ENCODE measurements around the gene OGFOD1.

Gene OGFOD1

GRCh38 chr16:56479469-56479868, 28.1 kb downstream of the OGFOD1 start:
- Histone ChIP-seq H3K27ac (ENCODE audit: low read length, poor library complexity, severe bottlenecking) (no peak overlapping the region), H4K91ac (ENCODE audit: low read length) (no peak overlapping the region), H3K23ac (ENCODE audit: low read length in 2 of 2) (no peak overlapping the region), H3K9ac (ENCODE audit: low read length) (no peak overlapping the region), H2BK120ac (ENCODE audit: low read depth, low read length) (no peak overlapping the region), H3K4me1 (ENCODE audit: control insufficient read depth, insufficient read depth, low read depth, low read length) (peaks cover 3% of the 10 kb centered on the region), H2BK12ac (ENCODE audit: low read length in 2 of 2) (no peak overlapping the region), H3K4me3 (ENCODE audit: insufficient read depth in 1 of 2, low read depth in 1 of 2, low read length in 2 of 2) (no peak overlapping the region), H3K4me2 (ENCODE audit: low read length, poor library complexity, severe bottlenecking) (no peak overlapping the region), H4K8ac (ENCODE audit: low read length) (no peak overlapping the region), H3K36me3 (ENCODE audit: control insufficient read depth in 1 of 2, insufficient read depth in 2 of 2, low read depth in 1 of 2, low read length in 2 of 2) (peaks cover 4 to 87% of the 10 kb centered on the region in 2 experiments), H3K79me1 (replicated peaks; ENCODE audit: low read length, poor library complexity, severe bottlenecking) (peaks cover 13% of the 10 kb centered on the region), H3K14ac (ENCODE audit: low read length in 2 of 2) (no peak overlapping the region), H2BK5ac (ENCODE audit: low read depth, low read length, poor library complexity, severe bottlenecking) (no peak overlapping the region), H3K27me3 (ENCODE audit: control insufficient read depth in 1 of 2, insufficient read depth in 1 of 2, low read length in 2 of 2) (no peaks in the 10 kb centered on the region), H3K9me3 (ENCODE audit: control insufficient read depth, low read length) (no peaks in the 10 kb centered on the region), H2AFZ (ENCODE audit: low read depth, low read length) (no peak overlapping the region), H3K18ac (ENCODE audit: low read depth in 1 of 2, low read length in 2 of 2) (no peak overlapping the region), H2BK15ac (ENCODE audit: low read depth, poor library complexity, severe bottlenecking) (no peak overlapping the region), H3K4ac (ENCODE audit: low read depth in 1 of 2, low read length in 2 of 2) (no peak overlapping the region), H2AK5ac (ENCODE audit: low read length, severe bottlenecking) (no peak overlapping the region)
- WGBS: 97% methylated on average over 1 of the region's 2 CpGs
- DNase-seq: no peak

GRCh38 chr16:56480776-56481467, 29.6 kb downstream of the OGFOD1 start:
- Histone ChIP-seq H3K23ac (ENCODE audit: low read length in 2 of 2) (no peak overlapping the region), H3K27ac (ENCODE audit: low read length, poor library complexity, severe bottlenecking) (no peak overlapping the region), H3K14ac (ENCODE audit: low read length in 2 of 2) (no peak overlapping the region), H3K4me1 (ENCODE audit: control insufficient read depth, insufficient read depth, low read depth, low read length) (peaks cover 3% of the 10 kb centered on the region), H2BK120ac (ENCODE audit: low read depth, low read length) (no peak overlapping the region), H2BK15ac (ENCODE audit: low read depth, poor library complexity, severe bottlenecking) (no peak overlapping the region), H3K27me3 (ENCODE audit: control insufficient read depth in 1 of 2, insufficient read depth in 1 of 2, low read length in 2 of 2) (no peaks in the 10 kb centered on the region), H2AFZ (ENCODE audit: low read depth, low read length) (no peak overlapping the region), H2BK5ac (ENCODE audit: low read depth, low read length, poor library complexity, severe bottlenecking) (no peak overlapping the region), H3K4me3 (ENCODE audit: insufficient read depth in 1 of 2, low read depth in 1 of 2, low read length in 2 of 2) (no peak overlapping the region), H3K9me3 (ENCODE audit: control insufficient read depth, low read length) (no peaks in the 10 kb centered on the region), H4K8ac (ENCODE audit: low read length) (no peak overlapping the region), H3K4ac (ENCODE audit: low read depth in 1 of 2, low read length in 2 of 2) (no peak overlapping the region), H3K4me2 (ENCODE audit: low read length, poor library complexity, severe bottlenecking) (no peak overlapping the region), H3K9ac (ENCODE audit: low read length) (no peak overlapping the region), H2AK5ac (ENCODE audit: low read length, severe bottlenecking) (no peak overlapping the region), H2BK12ac (ENCODE audit: low read length in 2 of 2) (no peak overlapping the region), H3K79me1 (replicated peaks; ENCODE audit: low read length, poor library complexity, severe bottlenecking) (peaks cover 12% of the 10 kb centered on the region), H3K36me3 (ENCODE audit: control insufficient read depth in 1 of 2, insufficient read depth in 2 of 2, low read depth in 1 of 2, low read length in 2 of 2) (peaks cover 4 to 87% of the 10 kb centered on the region in 2 experiments), H4K91ac (ENCODE audit: low read length) (no peak overlapping the region), H3K18ac (ENCODE audit: low read depth in 1 of 2, low read length in 2 of 2) (no peak overlapping the region)
- DNase-seq: no peak
- WGBS: 96% methylated on average over 6 of the region's 7 CpGs

- Histone ChIP-seq H2AFZ (ENCODE audit: low read depth, low read length) (no peak overlapping the region), H3K18ac (ENCODE audit: low read depth in 1 of 2, low read length in 2 of 2) (no peak overlapping the region), H4K91ac (ENCODE audit: low read length) (no peak overlapping the region), H3K4me1 (ENCODE audit: control insufficient read depth, insufficient read depth, low read depth, low read length) (peaks cover 3% of the 10 kb centered on the region), H3K4ac (ENCODE audit: low read depth in 1 of 2, low read length in 2 of 2) (no peak overlapping the region), H3K79me1 (replicated peaks; ENCODE audit: low read length, poor library complexity, severe bottlenecking) (peaks cover 12% of the 10 kb centered on the region), H3K9me3 (ENCODE audit: control insufficient read depth, low read length) (no peaks in the 10 kb centered on the region), H3K9ac (ENCODE audit: low read length) (no peak overlapping the region), H3K4me2 (ENCODE audit: low read length, poor library complexity, severe bottlenecking) (no peak overlapping the region), H2BK15ac (ENCODE audit: low read depth, poor library complexity, severe bottlenecking) (no peak overlapping the region), H2BK120ac (ENCODE audit: low read depth, low read length) (no peak overlapping the region), H2AK5ac (ENCODE audit: low read length, severe bottlenecking) (no peak overlapping the region), H4K8ac (ENCODE audit: low read length) (no peak overlapping the region), H2BK5ac (ENCODE audit: low read depth, low read length, poor library complexity, severe bottlenecking) (no peak overlapping the region), H3K4me3 (ENCODE audit: insufficient read depth in 1 of 2, low read depth in 1 of 2, low read length in 2 of 2) (no peak overlapping the region), H3K36me3 (ENCODE audit: control insufficient read depth in 1 of 2, insufficient read depth in 2 of 2, low read depth in 1 of 2, low read length in 2 of 2) (peaks cover 4 to 87% of the 10 kb centered on the region in 2 experiments), H2BK12ac (ENCODE audit: low read length in 2 of 2) (no peak overlapping the region), H3K14ac (ENCODE audit: low read length in 2 of 2) (no peak overlapping the region), H3K27ac (ENCODE audit: low read length, poor library complexity, severe bottlenecking) (no peak overlapping the region), H3K27me3 (ENCODE audit: control insufficient read depth in 1 of 2, insufficient read depth in 1 of 2, low read length in 2 of 2) (no peaks in the 10 kb centered on the region), H3K23ac (ENCODE audit: low read length in 2 of 2) (no peak overlapping the region)
- WGBS: 95% methylated on average over 2 of the region's 2 CpGs
- no peak for DNase-seq
These were observed 30.2 kb downstream of the OGFOD1 start for GRCh38 chr16:56481468-56482122.

GRCh38 chr16:56482683-56483236, 31.4 kb downstream of the OGFOD1 start:
- 100% methylated on average over 4 of the region's 5 CpGs for WGBS

More at GRCh38 chr16:56482683-56483236, 31.4 kb downstream of the OGFOD1 start:
- Histone ChIP-seq H3K4me2 (ENCODE audit: low read length, poor library complexity, severe bottlenecking) (no peak overlapping the region), H3K4ac (ENCODE audit: low read depth in 1 of 2, low read length in 2 of 2) (no peak overlapping the region), H3K79me1 (replicated peaks; ENCODE audit: low read length, poor library complexity, severe bottlenecking) (peaks cover 12% of the 10 kb centered on the region), H3K27ac (ENCODE audit: low read length, poor library complexity, severe bottlenecking) (no peak overlapping the region), H3K23ac (ENCODE audit: low read length in 2 of 2) (no peak overlapping the region), H3K36me3 (ENCODE audit: control insufficient read depth in 1 of 2, insufficient read depth in 2 of 2, low read depth in 1 of 2, low read length in 2 of 2) (peaks cover 4 to 82% of the 10 kb centered on the region in 2 experiments), H2AFZ (ENCODE audit: low read depth, low read length) (no peak overlapping the region), H4K91ac (ENCODE audit: low read length) (no peak overlapping the region), H3K4me3 (ENCODE audit: insufficient read depth in 1 of 2, low read depth in 1 of 2, low read length in 2 of 2) (no peak overlapping the region), H2BK12ac (ENCODE audit: low read length in 2 of 2) (no peak overlapping the region), H2BK15ac (ENCODE audit: low read depth, poor library complexity, severe bottlenecking) (no peak overlapping the region), H2AK5ac (ENCODE audit: low read length, severe bottlenecking) (no peak overlapping the region), H2BK5ac (ENCODE audit: low read depth, low read length, poor library complexity, severe bottlenecking) (no peak overlapping the region), H4K8ac (ENCODE audit: low read length) (no peak overlapping the region), H3K27me3 (ENCODE audit: control insufficient read depth in 1 of 2, insufficient read depth in 1 of 2, low read length in 2 of 2) (no peaks in the 10 kb centered on the region), H3K9me3 (ENCODE audit: control insufficient read depth, low read length) (no peaks in the 10 kb centered on the region), H3K9ac (ENCODE audit: low read length) (no peak overlapping the region), H2BK120ac (ENCODE audit: low read depth, low read length) (no peak overlapping the region), H3K4me1 (ENCODE audit: control insufficient read depth, insufficient read depth, low read depth, low read length) (peaks cover 3% of the 10 kb centered on the region), H3K18ac (ENCODE audit: low read depth in 1 of 2, low read length in 2 of 2) (no peak overlapping the region), H3K14ac (ENCODE audit: low read length in 2 of 2) (no peak overlapping the region)
- no peak for DNase-seq

All from mesenchymal stem cell (in vitro differentiated cells and primary cell).